ENCODE data around the gene CCNL2. TPM values are rescaled to one million over a fixed set of nuclear protein-coding genes. Genes with fewer than 3 reads are reported as not detected.

Gene CCNL2
- total RNA-seq, 2 experiments from 2014 or later = 86.3 to 92.4 TPM

GRCh38 chr1:1422465-1423244 is 23.5 kb upstream of the CCNL2 start:
- no peak for TF ChIP-seq CTCF (IDR thresholded peaks at IDR 0.05)
- CTCF ChIA-PET = interaction anchor here (2.2 kb wide), 1 partner anchor 18 kb away, joined by 8 read pairs; no protein-coding TSS in a partner anchor
- H3K27ac Mint-ChIP-seq = no peak overlapping the region
- no peak overlapping the region for H3K4me3 Mint-ChIP-seq
- POLR2A ChIA-PET = no interaction called here
- peaks cover 19% of the 10 kb centered on the region for H3K4me1 Mint-ChIP-seq (ENCODE audit: low read depth)
- peaks cover 20% of the 10 kb centered on the region for H3K27me3 Mint-ChIP-seq
- no peaks in the 10 kb centered on the region for H3K9me3 Mint-ChIP-seq
- no peaks in the 10 kb centered on the region for H3K36me3 Mint-ChIP-seq (ENCODE audit: low read depth)
- intact Hi-C loops (cut with micrococcal nuclease) = no loop called here
- ATAC-seq = peak; percentile 51
- peak; percentile 73 for DNase-seq

DNA sequence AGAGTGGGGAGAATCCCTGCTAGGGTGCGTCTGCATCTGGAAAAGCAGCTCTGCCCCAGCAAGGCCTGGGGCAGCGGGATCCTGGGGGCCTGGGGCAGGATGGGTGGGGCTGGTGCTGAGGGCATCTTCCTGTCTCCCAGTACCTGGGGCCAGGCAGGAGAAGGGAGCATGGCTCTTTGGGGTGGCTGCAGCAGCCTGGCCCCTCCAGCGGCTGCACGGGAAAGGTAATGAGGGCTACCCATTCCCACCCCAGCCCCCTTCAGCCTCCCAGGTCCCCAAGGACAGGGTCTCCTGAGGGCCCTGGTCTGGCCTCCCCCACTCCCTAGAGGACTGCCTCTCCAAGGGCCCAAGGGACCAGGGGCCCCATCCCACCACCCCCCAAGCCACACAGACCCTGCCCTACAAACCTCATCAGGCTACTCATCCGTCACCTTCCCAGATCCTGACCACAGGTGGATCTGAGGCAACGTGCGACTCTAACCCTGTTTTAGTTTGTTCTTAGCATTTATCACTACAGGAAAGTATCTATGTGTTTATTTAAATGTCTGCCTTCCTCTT is 22.9 kb upstream of the CCNL2 start:
- H3K4me1 Mint-ChIP-seq (ENCODE audit: low read depth) = peaks cover 20% of the 10 kb centered on the region
- no peaks in the 10 kb centered on the region for H3K36me3 Mint-ChIP-seq (ENCODE audit: low read depth)
- no peak overlapping the region for H3K27ac Mint-ChIP-seq
- intact Hi-C loops (cut with micrococcal nuclease) = no loop called here
- no peak overlapping the region for H3K4me3 Mint-ChIP-seq
- CTCF ChIA-PET = interaction anchor here (2.2 kb wide), 1 partner anchor 19 kb away, joined by 8 read pairs; no protein-coding TSS in a partner anchor
- H3K27me3 Mint-ChIP-seq = peaks cover 20% of the 10 kb centered on the region
- H3K9me3 Mint-ChIP-seq = no peaks in the 10 kb centered on the region
- ATAC-seq (no peak), DNase-seq (no peak)
- TF ChIP-seq CTCF (IDR thresholded peaks at IDR 0.05) = no peak
- POLR2A ChIA-PET = interaction anchor here (2.5 kb wide), 1 partner anchor 14 kb away, joined by 10 read pairs; the partner anchor contains the start of gene MRPL20

- H3K27ac Mint-ChIP-seq = no peak within 1 kb of the TSS
- no peaks in the 10 kb centered on the region for H3K36me3 Mint-ChIP-seq (ENCODE audit: low read depth)
- no peak for TF ChIP-seq CTCF (IDR thresholded peaks at IDR 0.05)
- H3K4me3 Mint-ChIP-seq = no peak within 1 kb of the TSS
- peaks cover 18% of the 10 kb centered on the region for H3K4me1 Mint-ChIP-seq (ENCODE audit: low read depth)
- peaks cover 19% of the 10 kb centered on the region for H3K27me3 Mint-ChIP-seq
- ATAC-seq (no peak), DNase-seq (no peak)
- ChIA-PET CTCF (interaction anchor here (2.2 kb wide), 1 partner anchor 19 kb away, joined by 8 read pairs; no protein-coding TSS in a partner anchor), POLR2A (interaction anchor here (2.5 kb wide), 1 partner anchor 14 kb away, joined by 10 read pairs; the partner anchor contains the start of gene MRPL20)
- intact Hi-C loops (cut with micrococcal nuclease) = no loop called here
- H3K9me3 Mint-ChIP-seq = no peaks in the 10 kb centered on the region
These were observed 22.2 kb upstream of the CCNL2 start, which contains the start of gene ANKRD65 for GRCh38 chr1:1421147-1421906. Gene ANKRD65 (minus strand): TSS chr1:1421276. CDS start chr1:1421005, 271 bp downstream.

GRCh38 chr1:1420654-1421141 is 21.6 kb upstream of the CCNL2 start:
- peaks cover 17% of the 10 kb centered on the region for H3K4me1 Mint-ChIP-seq (ENCODE audit: low read depth)
- H3K4me3 Mint-ChIP-seq = no peak overlapping the region
- ATAC-seq (no peak), DNase-seq (no peak)
- TF ChIP-seq CTCF (IDR thresholded peaks at IDR 0.05) = no peak
- H3K27me3 Mint-ChIP-seq = peaks cover 14% of the 10 kb centered on the region
- POLR2A ChIA-PET = interaction anchor here (2.5 kb wide), 1 partner anchor 13 kb away, joined by 10 read pairs; the partner anchor contains the start of gene MRPL20
- no peaks in the 10 kb centered on the region for H3K9me3 Mint-ChIP-seq
- no peaks in the 10 kb centered on the region for H3K36me3 Mint-ChIP-seq (ENCODE audit: low read depth)
- CTCF ChIA-PET = no interaction called here
- no peak overlapping the region for H3K27ac Mint-ChIP-seq
- intact Hi-C loops (cut with micrococcal nuclease) = no loop called here

Data from activated CD8-positive, alpha-beta T cell treated with anti-CD3 and anti-CD28 coated beads for 36 hours (primary cell).